Endothelial cell of umbilical vein (primary cell): ENCODE measurements around the gene SNAI3. TPM values are rescaled to one million over a fixed set of nuclear protein-coding genes. Genes with fewer than 3 reads are reported as not detected.

Experiments used
- BruUV-seq: library from RNA; stranded (reverse); fragments of 400-500 nt; replicated peaks from 2 replicates; lab custom pipeline; 2021; lab: Mats Ljungman, UMichigan
- CTCF ChIA-PET: fragments of 300-600, 350-600 bp; sonication (Branson Sonifier 250); formaldehyde crosslinking; loops from one replicate; lab custom pipeline; 2021; ENCODE audit warnings: antibody characterized with exemption, inconsistent platforms; lab: Charles Lee
- POLR2A ChIA-PET: fragments of 300-600, 350-600 bp; sonication (Branson Sonifier 250); formaldehyde crosslinking; loops from one replicate; lab custom pipeline; 2021; ENCODE audit warnings: antibody characterized with exemption, inconsistent platforms; lab: Charles Lee
- DNase-seq: peaks from one replicate; pipeline ENCODE4 v3.0.0-alpha.2; 2011; ENCODE audit warnings: low read depth, low spot score
- FAIRE-seq: peaks from 2 replicates; lab custom pipeline; 2011; peaks lifted over from hg19 to GRCh38; lab: Jason Lieb, UNC
- H2AFZ ChIP-seq: 2 replicates; pipeline ENCODE4 v1.6.0; 2012; ENCODE audit warnings: low read depth, low read length, control low read depth, inconsistent platforms
- H3K27ac ChIP-seq: 2 replicates; pipeline ENCODE4 v1.5.1; 2011; ENCODE audit warnings: low read depth, mild to moderate bottlenecking, control low read depth, low read length, moderate library complexity; ENCODE audit not compliant: insufficient read depth
- H3K27me3 ChIP-seq, 2 experiments: 2 replicates each; pipeline versions ENCODE4 v1.6.0 to v1.6.1; 2011; ENCODE audit warnings: low read length in 2 of 2, mixed read lengths in 1 of 2; ENCODE audit not compliant: control insufficient read depth in 2 of 2, insufficient read depth in 2 of 2
- H3K36me3 ChIP-seq, 2 experiments: 2 replicates in 1 of 2; 3 replicates in 1 of 2; pipeline ENCODE4 v1.5.1; 2011; ENCODE audit warnings: low read length in 2 of 2, mild to moderate bottlenecking in 1 of 2, moderate library complexity in 1 of 2; ENCODE audit not compliant: control insufficient read depth in 2 of 2, insufficient read depth in 2 of 2; ENCODE audit errors: extremely low read depth in 1 of 2
- H3K4me1 ChIP-seq: 3 replicates; pipeline ENCODE4 v1.5.1; 2011; ENCODE audit warnings: mild to moderate bottlenecking, low read length; ENCODE audit not compliant: control insufficient read depth, insufficient read depth; ENCODE audit errors: extremely low read depth
- H3K4me2 ChIP-seq: 2 replicates; pipeline ENCODE4 v1.6.1; 2011; ENCODE audit warnings: low read length, control low read depth, mixed read lengths; ENCODE audit not compliant: insufficient read depth
- H3K4me3 ChIP-seq, 3 experiments: fragments of 200-600 bp in 1 of 3; sonication (generic), shearing (Covaris generic) in 1 of 3; replicated peaks in 1 of 3; 2 replicates each; pipeline ENCODE4 v1.5.1; 2011 to 2016; ENCODE audit warnings: control low read depth in 3 of 3, low read length in 3 of 3, mild to moderate bottlenecking in 2 of 3, inconsistent platforms in 1 of 3, low read depth in 1 of 3, moderate library complexity in 1 of 3; ENCODE audit not compliant: insufficient read depth in 1 of 3
- H3K79me2 ChIP-seq: 2 replicates; pipeline ENCODE4 v1.6.0; 2012; ENCODE audit warnings: low read length, inconsistent platforms; ENCODE audit not compliant: control insufficient read depth, insufficient read depth
- H3K9ac ChIP-seq: replicated peaks from 2 replicates; pipeline ENCODE3; 2011; ENCODE audit warnings: low read length, control low read depth; ENCODE audit not compliant: insufficient read depth; ENCODE audit errors: extremely low read depth
- H3K9me1 ChIP-seq: replicated peaks from 3 replicates; pipeline ENCODE4 v1.6.0; 2011; ENCODE audit warnings: mild to moderate bottlenecking, low read length; ENCODE audit not compliant: control insufficient read depth, insufficient read depth; ENCODE audit errors: extremely low read depth
- H3K9me3 ChIP-seq: replicated peaks from 2 replicates; pipeline ENCODE4 v1.5.1; 2012; ENCODE audit warnings: low read length, inconsistent platforms; ENCODE audit not compliant: control insufficient read depth, insufficient read depth
- H4K20me1 ChIP-seq: replicated peaks from 2 replicates; pipeline ENCODE3; 2011; ENCODE audit warnings: mild to moderate bottlenecking, low read length; ENCODE audit not compliant: control insufficient read depth, insufficient read depth; ENCODE audit errors: extremely low read depth
- CTCF ChIP-seq, 2 donors: IDR thresholded peaks; 1 replicate in 1 of 2; 2 replicates in 1 of 2; pipeline ENCODE4 v1.5.1; 2011; ENCODE audit warnings: low read length in 2 of 2, mild to moderate bottlenecking in 2 of 2, moderate library complexity in 2 of 2, control low read depth in 1 of 2, inconsistent platforms in 1 of 2, low read depth in 1 of 2; ENCODE audit not compliant: insufficient read depth in 1 of 2; ENCODE audit errors: extremely low read depth in 1 of 2
- EZH2 ChIP-seq: IDR thresholded peaks from 2 replicates; pipeline ENCODE4 v1.6.1; 2012; ENCODE audit warnings: borderline replicate concordance, low read depth, mild to moderate bottlenecking, moderate library complexity, low read length, inconsistent platforms; ENCODE audit not compliant: severe bottlenecking
- GATA2 ChIP-seq: IDR thresholded peaks from 2 replicates; pipeline ENCODE4 v1.7.0; 2011; ENCODE audit warnings: low read depth, mild to moderate bottlenecking, moderate library complexity, mixed read lengths, low read length; ENCODE audit not compliant: insufficient read length, insufficient read depth
- MAX ChIP-seq: IDR thresholded peaks from 2 replicates; pipeline ENCODE4 v1.6.1; 2011; ENCODE audit not compliant: insufficient read depth, insufficient read length
- MYC ChIP-seq: IDR thresholded peaks from one replicate; pipeline ENCODE4 v1.6.1; 2011; ENCODE audit warnings: mild to moderate bottlenecking, low read depth, low read length
- POLR2AphosphoS5 ChIP-seq: IDR thresholded peaks from 2 replicates; pipeline ENCODE4 v1.6.1; 2012; ENCODE audit warnings: low read depth, mild to moderate bottlenecking, control low read depth, low read length, moderate library complexity; ENCODE audit not compliant: insufficient read depth
- dilution Hi-C: fragments of 300-500 bp; cut with MboI; formaldehyde crosslinking; loops from one replicate; pipeline ENCODE4 v1.15.0; 2019; ENCODE audit warnings: low sequenced_read_pairs; ENCODE audit not compliant: extremely low pct_ligation_motif_present
- intact Hi-C: fragments of 100-400 bp; cut with micrococcal nuclease; formaldehyde crosslinking; loops from one replicate; pipeline ENCODE4 v1.10.0; 2022
- polyA plus RNA-seq, 4 experiments: library from polyadenylated mRNA; depleted of rRNA in 3 of 4; stranded (reverse) in 3 of 4; unstranded in 1 of 4; fragments of >200 nt; gene quantifications; 2 replicates each; pipeline versions ENCODE4 v1.2.1 to v1.2.3, GENCODE V29; 2011 to 2012; ENCODE audit warnings: missing spikeins in 1 of 4
- total RNA-seq: library from RNA; stranded (reverse); gene quantifications from 2 replicates; pipeline ENCODE4 v1.2.3, GENCODE V29; 2021

SNAI3 gene
- total and polyA plus RNA-seq, 2 donors (not counting 3 experiments of a cell fraction or from before 2014, with no cell fraction given): 0.30 to 0.31 TPM

- dilution Hi-C loops (no loop called here), intact Hi-C loops (no loop called here)
- BruUV-seq: no TSS peak
- Histone ChIP-seq H3K4me1 (peaks cover 20% of the 10 kb centered on the region), H3K9me3 (no peaks in the 10 kb centered on the region), H3K27me3 (no peaks in the 10 kb centered on the region), H3K9ac (no peak overlapping the region), H2AFZ (no peak overlapping the region), H3K9me1 (no peaks in the 10 kb centered on the region), H3K27ac (no peak overlapping the region), H3K36me3 (no peaks in the 10 kb centered on the region), H3K79me2 (peaks cover 23% of the 10 kb centered on the region), H3K4me2 (peak overlapping the region; percentile 17), H4K20me1 (no peaks in the 10 kb centered on the region), H3K4me3 (no peak overlapping the region)
- DNase-seq: peak; percentile 88
- ChIA-PET CTCF (interaction anchor here (1.2 to 1.8 kb wide), 3 partner anchors 11 to 39 kb away, joined by 3 to 8 read pairs (median 5); no protein-coding TSS in a partner anchor), POLR2A (no interaction called here)
- FAIRE-seq: peak; percentile 92
- no peak for TF ChIP-seq MYC
- no peak for TF ChIP-seq POLR2AphosphoS5
- no peak for TF ChIP-seq EZH2
- TF ChIP-seq MAX: no peak
- no peak for TF ChIP-seq CTCF (IDR thresholded peaks at IDR 0.05; ENCODE audit: extremely low read depth in 1 of 2, insufficient read depth in 1 of 2, low read depth in 1 of 2, low read length in 2 of 2)
- TF ChIP-seq GATA2: no peak
Observed at GRCh38 chr16:88665148-88665547, 21.2 kb downstream of the SNAI3 start.
